PC-3 (cell line): Measurements from ENCODE around the gene GNL2.

Source experiments
- CTCF ChIP-seq: fragments of 300-600 bp; sonication (generic); conservative IDR thresholded peaks from 2 replicates; pipeline ENCODE4 v1.5.1; 2017; ENCODE audit warnings: antibody characterized with exemption, low read depth, mild to moderate bottlenecking, low read length
- EZH2phosphoT487 ChIP-seq: fragments of 300-600 bp; sonication (generic); IDR thresholded peaks from 2 replicates; pipeline ENCODE4 v1.6.1; 2018; ENCODE audit warnings: mild to moderate bottlenecking, antibody characterized with exemption, low read length, borderline replicate concordance

- no peak for TF ChIP-seq CTCF
- TF ChIP-seq EZH2phosphoT487, result no peak
These were observed 37.3 kb downstream of the GNL2 start for GRCh38 chr1:37558411-37558810.
